Ovary (tissue), 9 donors: ENCODE measurements around the gene TGFB1. TPM values are rescaled to one million over a fixed set of nuclear protein-coding genes. Genes with fewer than 3 reads are reported as not detected.
A peak's percentile ranks its signal among the peaks of the same experiment; 100 is the strongest.

ENCODE experiments used
- DNase-seq, 5 donors: peaks; one replicate each; pipeline ENCODE4 v3.0.0-alpha.2; 2019 to 2020
- H3K27ac ChIP-seq, 2 donors: fragments of 200-600 bp; one replicate each; pipeline versions ENCODE4 v1.5.1 to v1.8.0; 2019 to 2022
- H3K27me3 ChIP-seq: fragments of 200-600 bp; one replicate; pipeline ENCODE4 v1.8.0; 2022
- H3K36me3 ChIP-seq: fragments of 200-600 bp; sonication (generic); one replicate; pipeline ENCODE4 v1.5.1; 2019
- H3K4me1 ChIP-seq: one replicate; pipeline ENCODE4 v1.8.1; 2013; ENCODE audit warnings: mild to moderate bottlenecking, moderate library complexity; ENCODE audit not compliant: insufficient read depth
- H3K4me3 ChIP-seq: fragments of 200-600 bp; sonication (generic); one replicate; pipeline ENCODE4 v1.5.1; 2017
- H3K9me3 ChIP-seq, 2 donors: fragments of 200-600 bp in 1 of 2; sonication (generic) in 1 of 2; one replicate each; pipeline versions ENCODE4 v1.5.1 to v1.8.1; 2013 to 2019; ENCODE audit warnings: mild to moderate bottlenecking in 1 of 2, moderate library complexity in 1 of 2
- CTCF ChIP-seq, 3 donors: fragments of 450-650 bp in 2 of 3; fragments of 200-600 bp in 1 of 3; IDR thresholded peaks; one replicate each; pipeline versions ENCODE4 v1.5.1 to v1.8.0; 2016 to 2022; ENCODE audit warnings: antibody characterized with exemption in 3 of 3, mild to moderate bottlenecking in 1 of 3
- EP300 ChIP-seq: sonication (generic); formaldehyde crosslinking; IDR thresholded peaks from one replicate; pipeline ENCODE4 v1.6.1; 2017; ENCODE audit warnings: antibody characterized with exemption
- POLR2A ChIP-seq: fragments of 450-650 bp; IDR thresholded peaks from one replicate; pipeline ENCODE4 v1.6.1; 2017; ENCODE audit warnings: antibody characterized with exemption, mild to moderate bottlenecking, moderate library complexity
- WGBS, 3 donors: extraction: QIAGEN DNeasy Blood & Tissue Kit in 1 of 3; methylation state at CpG; one replicate each; pipeline versions ENCODE4 v1.1.5 to v1.1.7; 2013 to 2017; 5-methylcytosine and 5-hydroxymethylcytosine counted together
- intact Hi-C, 4 donors: fragments of 100-400 bp; cut with DNase I; formaldehyde crosslinking; loops; one replicate each; pipeline versions ENCODE4 v1.11.0 to v1.15.1; 2022 to 2023
- polyA plus RNA-seq, 2 donors: library from polyadenylated mRNA; stranded (reverse); fragments of 200-250 nt in 1 of 2; fragments of 350-450 nt in 1 of 2; fragmentation: Illumina TruSeq in 1 of 2; extraction: RNeasy Lipid Tissue Mini Kit (QIAGEN cat#74804) in 1 of 2; gene quantifications; one replicate each; pipeline ENCODE4 v1.2.3, GENCODE V29; 2013 to 2014
- total RNA-seq, 7 donors: library from RNA; depleted of rRNA in 2 of 7; stranded (reverse); fragments of >200 nt in 2 of 7; fragmentation: NEBNext Ultra II Directional in 3 of 7; extraction: Animal tissue kit (Norgen Biotek cat#: 25700) in 3 of 7; gene quantifications; one replicate each; pipeline versions ENCODE4 v1.1.0 to v1.2.4, GENCODE V29; 2016 to 2023
- donor health status: DM: no; HTN: no; CAD: no; lungs with moderate emphysema.
- donor health status: DM: no; HTN: no; CAD: no.
- donor health status: Bipolar disorder and iron deficiency.
- donor health status: DM: yes; HTN: yes; CAD: no.
- donor health status: DM: no; HTN: no; CAD: no.
- donor health status: DM: yes; HTN: yes; CAD: no.

TGFB1 gene
- total and polyA plus RNA-seq, 9 donors: 9.1 to 31.8 (median 20.8) TPM

- Histone ChIP-seq H3K36me3 (no peaks in the 10 kb centered on the region), H3K4me1 (no peaks in the 10 kb centered on the region), H3K27ac (no peak overlapping the region), H3K27me3 (no peaks in the 10 kb centered on the region), H3K9me3 (no peaks in the 10 kb centered on the region), H3K4me3 (no peak overlapping the region)
- TF ChIP-seq CTCF (IDR thresholded peaks at IDR 0.05) (no peak), EP300 (no peak), POLR2A (no peak)
- no peak for DNase-seq
- 67 to 77% (median 70%) methylated on average over 21 of the region's 21 CpGs for WGBS, 3 donors
- intact Hi-C loops: no loop called here
These were observed 50.9 kb downstream of the TGFB1 start for GRCh38 chr19:41302624-41303351.

DNA sequence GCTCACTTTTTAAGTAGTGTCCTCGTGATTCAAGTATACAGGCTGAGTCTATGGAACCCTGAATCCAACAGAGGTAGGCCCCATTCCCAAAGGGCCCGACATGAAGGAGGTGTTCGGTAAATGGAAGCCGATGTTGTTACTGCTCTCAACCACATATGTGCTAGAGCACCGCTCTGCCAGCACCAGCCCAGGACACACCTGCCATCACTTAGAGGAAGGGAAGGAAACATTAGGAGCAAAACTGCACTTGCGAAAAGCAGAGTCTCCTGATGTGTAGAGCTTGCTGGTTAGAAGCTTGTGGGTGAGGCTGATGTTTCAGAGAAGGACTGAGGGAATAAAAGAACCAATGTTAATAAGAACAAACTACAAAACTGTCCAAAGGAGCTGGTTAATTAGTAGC is 53.2 kb downstream of the TGFB1 start:
- TF ChIP-seq CTCF (IDR thresholded peaks at IDR 0.05) (no peak), POLR2A (no peak), EP300 (no peak)
- peak in 1 of 5 donors; percentile 5 for DNase-seq
- intact Hi-C loops: no loop called here
- no peaks in the 10 kb centered on the region for H3K4me1 ChIP-seq
- no peaks in the 10 kb centered on the region for H3K9me3 ChIP-seq
- no peak overlapping the region for H3K27ac ChIP-seq
- no peak overlapping the region for H3K4me3 ChIP-seq
- H3K36me3 ChIP-seq: no peaks in the 10 kb centered on the region
- WGBS, 3 donors: 90 to 93% (median 93%) methylated on average over 6 of the region's 6 CpGs
- H3K27me3 ChIP-seq: no peaks in the 10 kb centered on the region

- intact Hi-C loops: no loop called here
- Histone ChIP-seq H3K27ac (no peak overlapping the region), H3K9me3 (no peaks in the 10 kb centered on the region), H3K4me1 (no peaks in the 10 kb centered on the region), H3K36me3 (no peaks in the 10 kb centered on the region), H3K27me3 (no peaks in the 10 kb centered on the region), H3K4me3 (no peak overlapping the region)
- 28 to 33% (median 32%) methylated on average over 4 of the region's 4 CpGs for WGBS, 3 donors
- peak in 2 of 5 donors; percentile 45 to 50 for DNase-seq
- TF ChIP-seq EP300: no peak
- no peak for TF ChIP-seq POLR2A
- TF ChIP-seq CTCF (IDR thresholded peaks at IDR 0.05): no peak
These were observed 54.0 kb downstream of the TGFB1 start for GRCh38 chr19:41299755-41300089.

- H3K9me3 ChIP-seq: no peaks in the 10 kb centered on the region
- 51 to 53% (median 51%) methylated on average over 10 of the region's 10 CpGs for WGBS, 3 donors
- H3K27ac ChIP-seq: no peak overlapping the region
- H3K4me1 ChIP-seq: no peaks in the 10 kb centered on the region
- TF ChIP-seq EP300 (no peak), CTCF (IDR thresholded peaks at IDR 0.05) (no peak)
- intact Hi-C loops: no loop called here
- H3K36me3 ChIP-seq: no peaks in the 10 kb centered on the region
- no peak overlapping the region for H3K4me3 ChIP-seq
- no peaks in the 10 kb centered on the region for H3K27me3 ChIP-seq
- no peak for DNase-seq
These were observed 54.5 kb downstream of the TGFB1 start for GRCh38 chr19:41299046-41299754.
